ENCODE measurements around the gene HHIP.

HHIP gene

GRCh38 chr4:144778364-144778763 lies 132.4 kb downstream of the HHIP start:
- H3K4me1 ChIP-seq (ENCODE audit: low read depth, poor library complexity, severe bottlenecking) = peaks cover 6% of the 10 kb centered on the region
- H2AFZ ChIP-seq (ENCODE audit: low read depth) = no peak overlapping the region
- H3K9ac ChIP-seq = no peak overlapping the region
- no peaks in the 10 kb centered on the region for H3K27me3 ChIP-seq (ENCODE audit: insufficient read depth, low read depth)
- TF ChIP-seq, protein P1, sequence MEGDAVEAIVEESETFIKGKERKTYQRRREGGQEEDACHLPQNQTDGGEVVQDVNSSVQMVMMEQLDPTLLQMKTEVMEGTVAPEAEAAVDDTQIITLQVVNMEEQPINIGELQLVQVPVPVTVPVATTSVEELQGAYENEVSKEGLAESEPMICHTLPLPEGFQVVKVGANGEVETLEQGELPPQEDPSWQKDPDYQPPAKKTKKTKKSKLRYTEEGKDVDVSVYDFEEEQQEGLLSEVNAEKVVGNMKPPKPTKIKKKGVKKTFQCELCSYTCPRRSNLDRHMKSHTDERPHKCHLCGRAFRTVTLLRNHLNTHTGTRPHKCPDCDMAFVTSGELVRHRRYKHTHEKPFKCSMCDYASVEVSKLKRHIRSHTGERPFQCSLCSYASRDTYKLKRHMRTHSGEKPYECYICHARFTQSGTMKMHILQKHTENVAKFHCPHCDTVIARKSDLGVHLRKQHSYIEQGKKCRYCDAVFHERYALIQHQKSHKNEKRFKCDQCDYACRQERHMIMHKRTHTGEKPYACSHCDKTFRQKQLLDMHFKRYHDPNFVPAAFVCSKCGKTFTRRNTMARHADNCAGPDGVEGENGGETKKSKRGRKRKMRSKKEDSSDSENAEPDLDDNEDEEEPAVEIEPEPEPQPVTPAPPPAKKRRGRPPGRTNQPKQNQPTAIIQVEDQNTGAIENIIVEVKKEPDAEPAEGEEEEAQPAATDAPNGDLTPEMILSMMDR (conservative IDR thresholded peaks at IDR 0.05; ENCODE audit: low read depth, low read length) = no peak
- no peak overlapping the region for H3K4me2 ChIP-seq
- H4K20me1 ChIP-seq (ENCODE audit: insufficient read depth) = no peaks in the 10 kb centered on the region
- H3K4me3 ChIP-seq (IDR thresholded peaks at IDR 0.05; ENCODE audit: insufficient read depth, low read depth, low read length) = no peak overlapping the region
- H3K79me2 ChIP-seq (ENCODE audit: insufficient read depth, low read depth) = no peaks in the 10 kb centered on the region
- no peaks in the 10 kb centered on the region for H3K36me3 ChIP-seq (ENCODE audit: insufficient read depth)
- no peak overlapping the region for H3K27ac ChIP-seq

GRCh38 chr4:144782345-144782744 lies 136.4 kb downstream of the HHIP start:
- Histone ChIP-seq H4K20me1 (ENCODE audit: insufficient read depth) (no peaks in the 10 kb centered on the region), H3K9ac (no peak overlapping the region), H3K79me2 (ENCODE audit: insufficient read depth, low read depth) (no peaks in the 10 kb centered on the region), H3K27me3 (ENCODE audit: insufficient read depth, low read depth) (no peaks in the 10 kb centered on the region), H3K4me2 (no peak overlapping the region), H2AFZ (ENCODE audit: low read depth) (no peak overlapping the region), H3K4me1 (ENCODE audit: low read depth, poor library complexity, severe bottlenecking) (peaks cover 6% of the 10 kb centered on the region), H3K27ac (no peak overlapping the region), H3K36me3 (ENCODE audit: insufficient read depth) (no peaks in the 10 kb centered on the region), H3K4me3 (IDR thresholded peaks at IDR 0.05; ENCODE audit: insufficient read depth, low read depth, low read length) (no peak overlapping the region)
- TF ChIP-seq, protein P1 (conservative IDR thresholded peaks at IDR 0.05; ENCODE audit: low read depth, low read length) = no peak

DNA sequence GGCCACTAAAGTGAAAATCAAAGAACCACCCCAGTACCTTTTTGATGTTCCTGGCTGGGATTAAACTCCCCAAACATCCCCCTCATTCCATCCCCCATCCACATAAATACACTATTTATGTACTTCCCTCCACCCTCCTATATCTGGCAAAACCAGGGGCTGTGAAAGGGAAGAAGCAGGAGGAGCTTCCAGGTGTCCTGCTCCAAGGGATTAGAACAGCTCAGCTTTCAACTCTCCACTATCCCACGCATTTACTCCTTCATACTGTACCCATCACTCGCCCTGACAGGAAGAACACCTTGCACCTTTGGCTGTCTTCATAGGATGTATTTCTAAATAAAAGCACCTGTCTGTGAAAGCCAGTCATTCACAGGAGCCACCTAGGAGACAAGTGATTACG lies 140.0 kb downstream of the HHIP start:
- no peak overlapping the region for H3K4me2 ChIP-seq
- no peak overlapping the region for H3K9ac ChIP-seq
- H3K4me3 ChIP-seq (IDR thresholded peaks at IDR 0.05; ENCODE audit: insufficient read depth, low read depth, low read length) = no peak overlapping the region
- no peaks in the 10 kb centered on the region for H3K4me1 ChIP-seq (ENCODE audit: low read depth, poor library complexity, severe bottlenecking)
- no peaks in the 10 kb centered on the region for H3K36me3 ChIP-seq (ENCODE audit: insufficient read depth)
- H3K79me2 ChIP-seq (ENCODE audit: insufficient read depth, low read depth) = no peaks in the 10 kb centered on the region
- H2AFZ ChIP-seq (ENCODE audit: low read depth) = no peak overlapping the region
- no peaks in the 10 kb centered on the region for H3K27me3 ChIP-seq (ENCODE audit: insufficient read depth, low read depth)
- H4K20me1 ChIP-seq (ENCODE audit: insufficient read depth) = no peaks in the 10 kb centered on the region
- no peak overlapping the region for H3K27ac ChIP-seq
- TF ChIP-seq, protein P1 (conservative IDR thresholded peaks at IDR 0.05; ENCODE audit: low read depth, low read length) = no peak

GRCh38 chr4:144787365-144788258 lies 141.7 kb downstream of the HHIP start:
- TF ChIP-seq, protein P1 (conservative IDR thresholded peaks at IDR 0.05; ENCODE audit: low read depth, low read length) = peak; percentile 77
- Histone ChIP-seq H3K4me2 (no peak overlapping the region), H3K27me3 (ENCODE audit: insufficient read depth, low read depth) (no peaks in the 10 kb centered on the region), H3K4me3 (IDR thresholded peaks at IDR 0.05; ENCODE audit: insufficient read depth, low read depth, low read length) (no peak overlapping the region), H3K27ac (no peak overlapping the region), H3K4me1 (ENCODE audit: low read depth, poor library complexity, severe bottlenecking) (no peaks in the 10 kb centered on the region), H3K79me2 (ENCODE audit: insufficient read depth, low read depth) (no peaks in the 10 kb centered on the region), H4K20me1 (ENCODE audit: insufficient read depth) (no peaks in the 10 kb centered on the region), H2AFZ (ENCODE audit: low read depth) (no peak overlapping the region), H3K9ac (no peak overlapping the region), H3K36me3 (ENCODE audit: insufficient read depth) (no peaks in the 10 kb centered on the region)
